HEK293T (cell line): ENCODE measurements around the gene PREX1.

Experiments used
- BHLHE40 ChIP-seq: fragments of 450-650 bp; IDR thresholded peaks from 2 replicates; pipeline ENCODE4 v1.6.1; 2016; ENCODE audit warnings: mild to moderate bottlenecking, moderate library complexity, borderline replicate concordance
- ELF4 ChIP-seq: fragments of 450-650 bp; IDR thresholded peaks from 2 replicates; pipeline ENCODE4 v1.6.1; 2017; ENCODE audit warnings: antibody characterized with exemption
- FOXA1 ChIP-seq: fragments of 450-650 bp; IDR thresholded peaks from 2 replicates; pipeline ENCODE4 v1.6.1; 2016; ENCODE audit warnings: mild to moderate bottlenecking

DNA sequence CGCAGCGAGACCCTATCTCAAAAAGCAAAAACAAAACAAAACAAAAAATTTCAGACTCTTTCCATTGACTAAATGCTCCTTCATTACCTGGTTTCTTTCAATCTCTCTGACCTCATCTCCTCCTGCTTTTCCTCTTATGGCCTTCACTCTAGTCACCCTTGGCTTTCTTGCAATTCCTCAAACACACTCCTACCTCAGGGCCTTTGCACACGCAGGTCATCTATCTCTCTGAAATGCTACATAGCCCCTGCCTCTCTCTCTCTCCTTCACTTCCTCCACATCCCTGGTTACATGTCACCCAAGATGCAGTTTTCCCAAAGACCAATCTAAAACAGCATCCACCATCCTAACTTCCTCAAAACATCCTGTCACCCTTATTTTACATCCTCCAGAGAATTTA is 96.8 kb downstream of the PREX1 start:
- no peak for TF ChIP-seq ELF4
- TF ChIP-seq FOXA1, result no peak
- TF ChIP-seq BHLHE40, result no peak
